ENCODE measurements around the gene IFNG-AS1.

The IFNG-AS1 gene

DNA sequence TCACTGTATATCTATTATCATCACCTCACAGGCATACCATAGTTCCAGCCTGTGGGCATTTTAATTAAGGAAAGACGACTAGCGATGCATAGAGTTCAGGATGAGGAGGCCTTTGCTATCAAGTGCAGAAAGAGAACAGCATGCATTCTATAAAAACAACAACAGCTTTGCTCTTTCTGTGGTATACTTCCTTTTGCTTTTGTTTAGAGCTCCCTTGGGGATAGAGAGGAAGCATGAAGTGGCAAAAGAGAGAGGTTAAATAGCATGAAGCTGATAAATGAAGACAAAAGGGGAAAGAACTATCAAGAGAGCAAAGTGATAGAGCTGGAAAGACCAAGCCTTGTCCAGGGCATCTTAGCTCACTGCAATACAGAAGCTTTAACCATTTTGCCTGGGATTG, 23.5 kb downstream of the IFNG-AS1 start:
- no peaks in the 10 kb centered on the region for H3K4me1 Mint-ChIP-seq
- no peak overlapping the region for H3K4me3 Mint-ChIP-seq

GRCh38 chr12:68013181-68013580, 23.9 kb downstream of the IFNG-AS1 start:
- Mint-ChIP-seq H3K4me1 (no peaks in the 10 kb centered on the region), H3K27me3 (no peaks in the 10 kb centered on the region), H3K4me3 (no peak overlapping the region), H3K27ac (no peak overlapping the region), H3K36me3 (no peaks in the 10 kb centered on the region), H3K9me3 (no peaks in the 10 kb centered on the region)

More for the DNA sequence above, 23.5 kb downstream of the IFNG-AS1 start:
- no peaks in the 10 kb centered on the region for H3K9me3 Mint-ChIP-seq
- no peak overlapping the region for H3K27ac Mint-ChIP-seq
- no peaks in the 10 kb centered on the region for H3K27me3 Mint-ChIP-seq
- H3K36me3 Mint-ChIP-seq = no peaks in the 10 kb centered on the region

DNA sequence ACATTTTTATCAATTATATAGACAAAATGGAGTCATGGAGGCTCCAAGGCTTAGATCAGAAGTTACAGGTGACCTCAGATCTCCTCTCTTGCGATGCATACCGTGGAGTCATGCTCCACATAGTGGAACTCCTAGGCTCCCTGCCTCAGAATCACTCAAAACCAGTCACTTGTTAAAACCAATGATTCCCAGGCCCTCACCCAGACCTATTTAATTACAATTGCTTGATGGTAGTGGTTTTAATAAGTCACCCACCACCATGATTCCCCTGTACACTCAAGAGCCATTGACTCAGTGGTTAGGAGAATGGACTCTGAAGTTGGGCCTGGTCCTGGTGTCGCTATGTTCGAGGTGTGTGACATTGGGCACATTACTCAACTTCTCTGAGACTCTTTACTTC, 26.9 kb downstream of the IFNG-AS1 start:
- Mint-ChIP-seq H3K4me1 (no peaks in the 10 kb centered on the region), H3K4me3 (no peak overlapping the region), H3K36me3 (no peaks in the 10 kb centered on the region), H3K27ac (no peak overlapping the region), H3K9me3 (no peaks in the 10 kb centered on the region), H3K27me3 (no peaks in the 10 kb centered on the region)

DNA sequence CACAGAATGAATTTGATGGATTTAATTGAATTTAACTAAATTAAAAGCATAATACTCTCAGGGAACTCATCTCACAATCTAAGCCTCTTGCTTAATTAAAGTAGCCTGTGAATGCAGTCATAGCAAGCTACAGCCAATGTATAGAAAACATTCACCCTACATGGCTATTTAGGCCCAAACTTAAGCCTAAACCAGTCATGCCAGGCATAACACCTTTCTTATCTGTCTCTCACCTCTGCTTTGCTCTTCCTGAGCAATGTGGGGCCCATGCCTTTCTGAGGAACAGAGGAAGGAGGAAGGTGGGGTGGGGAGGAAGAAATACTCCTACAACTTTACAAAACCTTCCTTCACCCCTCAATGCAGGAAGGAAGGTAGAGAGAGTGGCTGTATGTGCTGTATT, 29.1 kb downstream of the IFNG-AS1 start:
- no peaks in the 10 kb centered on the region for H3K4me1 Mint-ChIP-seq
- H3K36me3 Mint-ChIP-seq = no peaks in the 10 kb centered on the region
- H3K27me3 Mint-ChIP-seq = no peaks in the 10 kb centered on the region
- no peak overlapping the region for H3K4me3 Mint-ChIP-seq
- no peak overlapping the region for H3K27ac Mint-ChIP-seq
- H3K9me3 Mint-ChIP-seq = no peaks in the 10 kb centered on the region

GRCh38 chr12:68020049-68020448, 30.8 kb downstream of the IFNG-AS1 start:
- peaks cover 3% of the 10 kb centered on the region for H3K36me3 Mint-ChIP-seq
- H3K4me1 Mint-ChIP-seq = no peaks in the 10 kb centered on the region
- no peaks in the 10 kb centered on the region for H3K27me3 Mint-ChIP-seq
- H3K4me3 Mint-ChIP-seq = no peak overlapping the region
- H3K9me3 Mint-ChIP-seq = no peaks in the 10 kb centered on the region
- H3K27ac Mint-ChIP-seq = no peak overlapping the region

DNA sequence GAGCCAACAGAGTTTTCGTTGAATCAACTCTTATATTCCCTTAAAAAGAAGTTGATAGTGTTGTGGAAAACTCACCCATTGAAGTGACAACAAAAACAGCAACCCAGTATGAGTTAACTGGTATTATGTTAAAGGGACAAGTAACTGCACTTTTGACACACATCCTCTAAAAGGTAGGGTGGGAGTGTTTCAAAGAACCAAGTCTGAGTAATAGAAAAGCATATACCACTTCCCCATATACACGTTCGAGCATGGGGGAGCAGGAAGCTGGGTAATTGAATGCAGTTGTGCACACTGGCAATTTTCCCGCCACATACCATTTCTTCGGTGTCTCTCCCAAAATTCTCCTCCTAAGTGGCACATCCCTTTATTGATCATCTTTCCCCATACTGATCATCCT, 31.5 kb downstream of the IFNG-AS1 start:
- no peak overlapping the region for H3K4me3 Mint-ChIP-seq
- H3K9me3 Mint-ChIP-seq = no peaks in the 10 kb centered on the region
- peaks cover 3% of the 10 kb centered on the region for H3K36me3 Mint-ChIP-seq
- no peaks in the 10 kb centered on the region for H3K4me1 Mint-ChIP-seq
- no peak overlapping the region for H3K27ac Mint-ChIP-seq
- H3K27me3 Mint-ChIP-seq = no peaks in the 10 kb centered on the region

GRCh38 chr12:68028647-68029046, 39.4 kb downstream of the IFNG-AS1 start:
- no peak overlapping the region for H3K4me3 Mint-ChIP-seq
- H3K9me3 Mint-ChIP-seq = peaks cover 6% of the 10 kb centered on the region
- peaks cover 16% of the 10 kb centered on the region for H3K4me1 Mint-ChIP-seq
- no peaks in the 10 kb centered on the region for H3K27me3 Mint-ChIP-seq
- no peak overlapping the region for H3K27ac Mint-ChIP-seq
- no peaks in the 10 kb centered on the region for H3K36me3 Mint-ChIP-seq

DNA sequence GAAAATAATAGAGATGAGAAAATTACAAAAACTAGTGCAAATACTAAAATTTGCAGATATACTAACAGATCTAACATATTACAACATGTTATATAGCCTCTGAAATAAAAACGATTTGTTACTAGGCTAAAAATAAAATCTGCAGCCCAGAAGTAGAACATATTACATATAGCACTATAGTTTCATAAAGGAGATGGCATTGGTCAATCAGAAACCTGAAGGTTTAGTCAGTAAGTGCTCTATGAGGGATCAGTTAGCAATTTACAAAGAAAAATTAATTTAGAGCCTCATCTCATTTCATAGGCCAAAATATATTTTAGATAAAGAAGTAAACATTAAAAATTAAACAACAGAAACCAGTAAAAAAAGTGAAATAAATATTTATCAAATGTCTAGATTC, 41.0 kb downstream of the IFNG-AS1 start:
- no peaks in the 10 kb centered on the region for H3K27me3 Mint-ChIP-seq
- H3K27ac Mint-ChIP-seq = no peak overlapping the region
- peaks cover 16% of the 10 kb centered on the region for H3K4me1 Mint-ChIP-seq
- no peaks in the 10 kb centered on the region for H3K36me3 Mint-ChIP-seq
- H3K9me3 Mint-ChIP-seq = peaks cover 6% of the 10 kb centered on the region
- H3K4me3 Mint-ChIP-seq = no peak overlapping the region

GRCh38 chr12:68031174-68031573, 41.9 kb downstream of the IFNG-AS1 start:
- no peaks in the 10 kb centered on the region for H3K27me3 Mint-ChIP-seq
- H3K27ac Mint-ChIP-seq = no peak overlapping the region
- H3K4me1 Mint-ChIP-seq = peaks cover 16% of the 10 kb centered on the region
- peaks cover 6% of the 10 kb centered on the region for H3K9me3 Mint-ChIP-seq
- no peak overlapping the region for H3K4me3 Mint-ChIP-seq
- no peaks in the 10 kb centered on the region for H3K36me3 Mint-ChIP-seq

DNA sequence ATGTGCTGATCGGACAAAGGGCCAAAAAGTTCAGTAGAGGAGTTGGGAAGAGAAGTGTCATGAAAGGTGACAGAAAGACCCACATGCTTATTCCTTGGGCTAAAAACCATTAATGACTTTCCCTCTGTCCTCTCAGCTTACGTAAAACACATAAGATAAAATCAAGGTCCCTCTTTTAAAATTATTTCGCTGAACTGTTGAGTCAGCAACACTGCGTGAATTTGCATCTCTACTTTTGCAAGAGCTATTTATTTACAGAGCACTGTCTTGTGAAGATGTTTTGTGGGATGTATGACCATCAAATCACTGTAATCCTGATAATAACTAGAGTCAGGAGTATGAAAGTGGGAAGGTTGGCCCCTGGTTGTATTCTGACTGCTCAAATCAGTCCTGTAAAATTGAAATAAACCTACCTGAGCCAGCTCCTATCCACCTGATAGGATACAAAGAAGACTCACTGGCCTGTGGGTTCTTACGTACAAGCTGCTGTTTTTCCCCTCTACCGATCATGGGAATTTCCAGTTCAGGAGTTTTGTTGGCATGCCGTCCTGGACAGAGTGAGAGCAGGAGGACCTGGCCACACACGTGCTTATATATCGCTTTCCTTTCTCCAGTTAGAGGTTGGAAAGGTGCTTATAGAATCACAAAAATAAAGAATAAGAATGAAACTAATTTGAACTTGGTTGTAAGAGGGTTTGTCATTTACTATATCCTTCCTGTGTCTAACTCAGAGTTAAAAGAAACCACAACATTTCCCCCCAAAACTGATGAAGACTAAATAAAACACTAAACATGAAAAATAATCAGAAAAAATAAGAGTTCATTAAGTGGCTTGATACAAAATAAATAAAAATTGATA, 42.9 kb downstream of the IFNG-AS1 start:
- Mint-ChIP-seq H3K4me3 (no peak overlapping the region), H3K27ac (peak overlapping the region; percentile 24), H3K4me1 (peaks cover 16% of the 10 kb centered on the region), H3K9me3 (peaks cover 6% of the 10 kb centered on the region), H3K36me3 (no peaks in the 10 kb centered on the region), H3K27me3 (no peaks in the 10 kb centered on the region)

DNA sequence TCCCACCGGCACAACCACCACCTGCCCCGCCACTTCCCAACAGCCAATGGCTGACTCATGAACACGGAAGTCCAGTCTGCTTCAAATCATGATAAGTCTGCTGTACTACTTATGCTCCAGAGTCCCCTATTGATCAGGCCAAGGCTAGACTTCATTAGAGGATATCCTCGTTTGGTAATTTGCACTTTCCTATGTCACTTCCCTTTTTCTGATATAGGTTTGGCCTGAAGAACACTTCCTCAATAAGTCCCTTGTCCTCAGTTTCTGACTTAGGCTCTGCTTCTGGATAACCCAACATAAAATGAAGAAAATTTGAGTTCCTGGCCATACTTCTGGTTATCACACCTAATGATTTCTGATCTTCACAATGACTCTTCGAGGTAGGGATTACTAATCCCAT, 45.3 kb downstream of the IFNG-AS1 start:
- Mint-ChIP-seq H3K27ac (no peak overlapping the region), H3K4me1 (peaks cover 24% of the 10 kb centered on the region), H3K27me3 (no peaks in the 10 kb centered on the region), H3K9me3 (no peaks in the 10 kb centered on the region), H3K4me3 (no peak overlapping the region), H3K36me3 (no peaks in the 10 kb centered on the region)

DNA sequence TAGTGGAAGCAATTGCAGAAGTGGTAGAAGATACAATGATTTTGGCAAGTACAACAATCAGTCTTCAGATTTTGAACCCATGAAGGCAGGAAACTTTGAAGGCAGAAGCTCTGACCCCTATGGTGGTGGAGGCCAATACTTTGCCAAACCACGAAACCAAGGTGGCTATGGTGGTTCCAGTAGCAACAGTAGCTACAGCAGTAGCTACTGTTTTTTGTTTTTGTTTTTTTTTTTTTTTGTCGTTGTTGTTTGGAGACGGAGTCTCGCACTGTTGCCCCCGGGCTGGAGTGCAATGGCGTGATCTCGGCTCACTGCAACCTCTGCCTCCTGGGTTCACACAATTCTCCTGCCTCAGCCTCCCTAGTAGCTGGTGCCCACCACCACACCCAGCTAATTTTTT, 47.4 kb downstream of the IFNG-AS1 start:
- peaks cover 32% of the 10 kb centered on the region for H3K4me1 Mint-ChIP-seq
- no peak overlapping the region for H3K4me3 Mint-ChIP-seq
- no peak overlapping the region for H3K27ac Mint-ChIP-seq

DNA sequence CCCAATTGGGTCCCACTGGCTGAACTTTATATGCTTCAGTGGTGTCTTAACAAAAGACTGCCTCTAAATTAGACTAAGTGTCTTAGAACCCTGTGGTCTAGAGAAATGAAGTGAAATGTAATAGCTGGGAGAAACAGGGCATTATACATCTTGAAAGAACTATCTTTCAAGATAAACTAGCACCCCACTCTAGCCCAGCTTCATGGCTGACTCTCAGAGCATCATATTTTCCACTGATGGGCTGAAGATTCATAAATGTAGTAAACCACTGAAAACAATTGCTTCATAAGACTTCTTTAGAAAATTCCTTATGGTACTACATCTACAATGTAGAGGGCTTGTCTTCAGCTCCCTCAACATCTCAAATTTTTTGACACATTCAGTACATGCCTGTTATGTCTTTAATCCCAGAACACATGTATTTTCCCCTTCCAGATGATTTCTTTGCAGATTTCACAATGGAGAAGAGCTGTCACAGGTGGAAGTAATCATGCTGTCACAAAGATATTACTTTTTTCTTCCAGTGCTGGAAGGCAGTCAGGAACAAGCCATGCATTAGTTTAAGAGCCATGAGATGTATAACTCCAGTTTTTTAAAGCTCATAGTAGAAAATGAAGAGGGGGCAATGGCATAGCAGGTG, 48.5 kb downstream of the IFNG-AS1 start:
- no peak overlapping the region for H3K27ac Mint-ChIP-seq
- H3K4me1 Mint-ChIP-seq = peaks cover 31% of the 10 kb centered on the region
- no peaks in the 10 kb centered on the region for H3K27me3 Mint-ChIP-seq
- no peaks in the 10 kb centered on the region for H3K36me3 Mint-ChIP-seq
- no peaks in the 10 kb centered on the region for H3K9me3 Mint-ChIP-seq
- no peak overlapping the region for H3K4me3 Mint-ChIP-seq

More for the DNA sequence above, 47.4 kb downstream of the IFNG-AS1 start:
- no peaks in the 10 kb centered on the region for H3K9me3 Mint-ChIP-seq
- H3K27me3 Mint-ChIP-seq = no peaks in the 10 kb centered on the region
- H3K36me3 Mint-ChIP-seq = no peaks in the 10 kb centered on the region

DNA sequence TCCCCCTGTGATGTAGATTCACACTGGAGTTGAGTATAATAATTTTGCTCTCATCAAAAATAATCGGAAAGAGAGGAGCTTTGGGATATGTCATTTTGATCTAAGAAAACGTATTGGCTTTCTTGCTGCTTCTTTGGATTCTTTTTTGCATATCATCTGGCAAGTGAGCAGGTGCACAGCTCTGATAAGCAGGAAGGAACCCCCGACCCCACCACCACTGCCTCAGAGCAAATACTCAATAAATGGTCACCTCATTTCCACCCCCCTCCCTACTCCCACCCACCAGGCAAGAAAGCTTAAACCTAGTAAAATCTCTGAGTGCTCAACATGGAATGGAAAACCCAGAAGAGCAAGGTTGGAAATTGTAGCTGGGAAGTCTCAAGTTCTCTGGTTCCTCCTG, 49.4 kb downstream of the IFNG-AS1 start:
- no peak overlapping the region for H3K4me3 Mint-ChIP-seq
- no peaks in the 10 kb centered on the region for H3K36me3 Mint-ChIP-seq
- no peaks in the 10 kb centered on the region for H3K9me3 Mint-ChIP-seq
- peaks cover 28% of the 10 kb centered on the region for H3K4me1 Mint-ChIP-seq
- H3K27ac Mint-ChIP-seq = no peak overlapping the region
- H3K27me3 Mint-ChIP-seq = no peaks in the 10 kb centered on the region

DNA sequence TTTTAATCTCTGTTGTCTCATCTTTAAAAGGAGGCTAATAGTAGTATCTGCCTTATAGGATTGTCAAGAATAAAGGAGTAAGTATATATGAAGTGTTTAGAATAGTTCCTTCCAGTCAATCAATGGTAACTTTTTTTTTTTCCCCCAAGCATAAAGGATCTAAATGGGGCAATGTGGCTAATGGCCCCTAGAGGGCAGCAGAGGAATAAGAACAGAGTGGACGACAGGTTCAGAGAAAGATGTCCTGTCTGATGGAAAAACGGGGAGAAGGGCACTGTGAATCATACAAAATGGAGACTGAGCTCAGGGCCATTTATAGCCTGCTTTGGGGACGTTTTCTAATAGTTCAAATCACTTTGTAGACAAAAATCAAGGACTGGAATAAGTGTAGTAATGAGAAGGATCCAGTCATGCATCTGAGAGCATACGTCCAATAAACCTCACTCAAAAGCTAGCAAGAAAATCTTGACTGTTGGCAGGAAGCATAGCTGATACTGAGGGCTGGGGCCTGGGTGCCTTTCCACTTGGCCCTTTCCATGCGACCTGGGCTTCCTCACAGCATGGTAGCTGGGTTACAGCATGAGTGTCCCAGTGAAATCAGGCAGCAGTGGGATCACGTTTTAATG, 51.3 kb downstream of the IFNG-AS1 start:
- Mint-ChIP-seq H3K36me3 (no peaks in the 10 kb centered on the region), H3K9me3 (no peaks in the 10 kb centered on the region), H3K27ac (peak overlapping the region; percentile 7), H3K27me3 (no peaks in the 10 kb centered on the region), H3K4me3 (no peak overlapping the region), H3K4me1 (peaks cover 28% of the 10 kb centered on the region)

DNA sequence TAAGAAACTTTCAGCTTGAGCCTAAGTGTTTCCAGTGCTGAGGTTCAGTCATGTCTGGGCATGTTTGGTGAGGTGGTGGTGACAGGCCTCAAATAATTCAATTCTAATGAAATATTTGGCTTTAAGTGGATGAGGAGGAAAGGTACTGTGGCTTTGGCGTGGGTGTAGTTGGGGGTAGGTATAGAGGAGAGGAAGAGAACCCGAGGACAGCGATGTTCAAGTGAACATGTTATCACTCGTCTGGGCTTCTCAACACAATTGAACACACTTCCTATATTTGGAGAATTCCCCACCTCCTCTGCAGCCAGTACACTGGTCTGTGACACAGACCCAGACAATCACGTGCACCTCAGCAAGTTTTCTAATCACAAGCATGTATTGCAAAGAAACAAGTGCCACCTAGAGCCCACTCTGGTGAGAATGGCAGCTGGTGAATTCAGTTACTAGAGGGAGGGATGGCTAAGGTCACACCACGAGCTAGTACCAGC, 53.0 kb downstream of the IFNG-AS1 start:
- Mint-ChIP-seq H3K36me3 (no peaks in the 10 kb centered on the region), H3K9me3 (no peaks in the 10 kb centered on the region), H3K4me3 (no peak overlapping the region), H3K27me3 (no peaks in the 10 kb centered on the region), H3K27ac (peak overlapping the region; percentile 76), H3K4me1 (peaks cover 28% of the 10 kb centered on the region)
